ENCODE results near the gene MORN2. TPM values are rescaled to one million over a fixed set of nuclear protein-coding genes. Genes with fewer than 3 reads are reported as not detected.
"Not testable (repeated sequence)": the region's sequence is repeated elsewhere in the genome, so short reads cannot be mapped to it uniquely, and the experiment has no call there.

The MORN2 gene
- total RNA-seq (2014; rRNA removed; shearing (Covaris generic); ENCODE audit: low replicate concordance) = 36.4 and 41.2 TPM in 2 replicates

- in situ Hi-C loops (cut with HindIII; ENCODE audit: low pct_unique_long_range_greater_than_20kb, low sequenced_read_pairs) = no loop called here
- peak; percentile 84 for DNase-seq (ENCODE audit: low read depth)
Measured at GRCh38 chr2:38875576-38876367, at the start of gene MORN2, which contains the start of gene DHX57. TSS of gene MORN2 (plus strand) at chr2:38875976. TSS of gene DHX57 (minus strand) at chr2:38875934. CDS start at chr2:38868405, 7,529 bp downstream.

- DNase-seq (ENCODE audit: low read depth) = peak; percentile 76
- in situ Hi-C loops (cut with HindIII; ENCODE audit: low pct_unique_long_range_greater_than_20kb, low sequenced_read_pairs) = not testable (repeated sequence)
Measured at GRCh38 chr2:38827539-38828145, 48.1 kb upstream of the MORN2 start.

GRCh38 chr2:38828460-38828859 is 47.3 kb upstream of the MORN2 start:
- no peak for DNase-seq (ENCODE audit: low read depth)
- in situ Hi-C loops (cut with HindIII; ENCODE audit: low pct_unique_long_range_greater_than_20kb, low sequenced_read_pairs) = no loop called here

GRCh38 chr2:38829971-38830370 is 45.8 kb upstream of the MORN2 start:
- DNase-seq (ENCODE audit: low read depth) = no peak

GRCh38 chr2:38830526-38831159 is 45.1 kb upstream of the MORN2 start:
- no peak for DNase-seq (ENCODE audit: low read depth)
- in situ Hi-C loops (cut with HindIII; ENCODE audit: low pct_unique_long_range_greater_than_20kb, low sequenced_read_pairs) = no loop called here

More at GRCh38 chr2:38829971-38830370, 45.8 kb upstream of the MORN2 start:
- in situ Hi-C loops (cut with HindIII; ENCODE audit: low pct_unique_long_range_greater_than_20kb, low sequenced_read_pairs) = no loop called here

GRCh38 chr2:38835015-38835601 is 40.7 kb upstream of the MORN2 start:
- in situ Hi-C loops (cut with HindIII; ENCODE audit: low pct_unique_long_range_greater_than_20kb, low sequenced_read_pairs) = no loop called here
- DNase-seq (ENCODE audit: low read depth) = peak; percentile 44

- in situ Hi-C loops (cut with HindIII; ENCODE audit: low pct_unique_long_range_greater_than_20kb, low sequenced_read_pairs) = no loop called here
- DNase-seq (ENCODE audit: low read depth) = no peak
Measured at GRCh38 chr2:38835990-38836389, 39.8 kb upstream of the MORN2 start.

GRCh38 chr2:38836791-38837190 is 39.0 kb upstream of the MORN2 start:
- in situ Hi-C loops (cut with HindIII; ENCODE audit: low pct_unique_long_range_greater_than_20kb, low sequenced_read_pairs) = no loop called here
- DNase-seq (ENCODE audit: low read depth) = no peak

- in situ Hi-C loops (cut with HindIII; ENCODE audit: low pct_unique_long_range_greater_than_20kb, low sequenced_read_pairs) = no loop called here
- DNase-seq (ENCODE audit: low read depth) = no peak
Measured at GRCh38 chr2:38850045-38850444, 25.7 kb upstream of the MORN2 start.

- DNase-seq (ENCODE audit: low read depth) = no peak
- in situ Hi-C loops (cut with HindIII; ENCODE audit: low pct_unique_long_range_greater_than_20kb, low sequenced_read_pairs) = no loop called here
Measured at GRCh38 chr2:38856165-38856564, 19.6 kb upstream of the MORN2 start.

GRCh38 chr2:38862476-38862875 is 13.3 kb upstream of the MORN2 start:
- in situ Hi-C loops (cut with HindIII; ENCODE audit: low pct_unique_long_range_greater_than_20kb, low sequenced_read_pairs) = no loop called here

GRCh38 chr2:38863061-38863695 is 12.6 kb upstream of the MORN2 start:
- peak; percentile 78 for DNase-seq (ENCODE audit: low read depth)

More at GRCh38 chr2:38862476-38862875, 13.3 kb upstream of the MORN2 start:
- DNase-seq (ENCODE audit: low read depth) = peak; percentile 41

GRCh38 chr2:38866773-38867443 is 8.9 kb upstream of the MORN2 start:
- no peak for DNase-seq (ENCODE audit: low read depth)
- in situ Hi-C loops (cut with HindIII; ENCODE audit: low pct_unique_long_range_greater_than_20kb, low sequenced_read_pairs) = no loop called here

More at GRCh38 chr2:38863061-38863695, 12.6 kb upstream of the MORN2 start:
- in situ Hi-C loops (cut with HindIII; ENCODE audit: low pct_unique_long_range_greater_than_20kb, low sequenced_read_pairs) = no loop called here

GRCh38 chr2:38871432-38871831 is 4.3 kb upstream of the MORN2 start:
- no peak for DNase-seq (ENCODE audit: low read depth)
- in situ Hi-C loops (cut with HindIII; ENCODE audit: low pct_unique_long_range_greater_than_20kb, low sequenced_read_pairs) = no loop called here

GRCh38 chr2:38873763-38874162 is 2.0 kb upstream of the MORN2 start:
- in situ Hi-C loops (cut with HindIII; ENCODE audit: low pct_unique_long_range_greater_than_20kb, low sequenced_read_pairs) = no loop called here
- DNase-seq (ENCODE audit: low read depth) = no peak

- in situ Hi-C loops (cut with HindIII; ENCODE audit: low pct_unique_long_range_greater_than_20kb, low sequenced_read_pairs) = no loop called here
- DNase-seq (ENCODE audit: low read depth) = no peak
Measured at GRCh38 chr2:38875227-38875575, 575 bp upstream of the MORN2 start.

GRCh38 chr2:38876407-38876806 is 631 bp downstream of the MORN2 start:
- peak; percentile 8 for DNase-seq (ENCODE audit: low read depth)
- in situ Hi-C loops (cut with HindIII; ENCODE audit: low pct_unique_long_range_greater_than_20kb, low sequenced_read_pairs) = no loop called here

GRCh38 chr2:38886063-38886462 is 10.3 kb downstream of the MORN2 start:
- DNase-seq (ENCODE audit: low read depth) = no peak
- in situ Hi-C loops (cut with HindIII; ENCODE audit: low pct_unique_long_range_greater_than_20kb, low sequenced_read_pairs) = no loop called here

Measured in Caki2 (cell line).